Transverse colon (tissue), 3 donors: ENCODE data around the gene TALDO1.

Source experiments
- POLR2A ChIP-seq: fragments of 450-650 bp; IDR thresholded peaks from one replicate; pipeline ENCODE4 v1.6.1; 2016; ENCODE audit warnings: antibody characterized with exemption, mild to moderate bottlenecking, moderate library complexity
- POLR2AphosphoS5 ChIP-seq, 3 donors: sonication (generic); formaldehyde crosslinking; IDR thresholded peaks; one replicate each; pipeline ENCODE4 v1.6.1; 2016; ENCODE audit warnings: antibody characterized with exemption in 3 of 3

DNA sequence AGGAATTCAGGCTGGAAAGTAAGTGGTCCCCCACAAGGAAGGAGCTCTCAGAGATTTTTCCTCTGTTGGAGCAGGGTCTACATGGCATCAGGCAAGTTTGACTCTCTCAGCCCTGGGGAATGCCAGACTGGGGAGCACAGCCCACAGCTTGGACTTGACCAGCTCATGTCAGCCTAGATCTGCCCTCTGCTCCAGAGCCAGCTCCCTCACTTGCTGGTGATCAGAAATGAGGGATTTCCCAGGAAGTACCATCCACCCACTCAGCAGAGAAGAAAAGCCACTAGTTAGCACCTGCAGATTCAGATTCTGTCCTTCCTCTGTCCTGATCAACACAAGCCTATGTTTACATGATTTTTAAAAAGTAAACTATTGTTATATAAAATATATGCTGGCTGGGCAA lies 13.0 kb downstream of the TALDO1 start:
- TF ChIP-seq POLR2AphosphoS5 (IDR thresholded peaks at IDR 0.05) (no peak), POLR2A (no peak)
